Right lobe of liver (tissue), 4 donors: ENCODE results near the gene BTBD6.

Experiments used
- POLR2A ChIP-seq: fragments of 450-650 bp; IDR thresholded peaks from one replicate; pipeline ENCODE4 v1.6.1; 2017; ENCODE audit warnings: antibody characterized with exemption, mild to moderate bottlenecking
- TF ChIP-seq, protein P1 (sequence below), 4 donors: fragments of 200-600 bp in 3 of 4; fragments of 450-650 bp in 1 of 4; IDR thresholded peaks; one replicate each; pipeline versions ENCODE4 v1.5.1 to v1.8.0; 2016 to 2022; ENCODE audit warnings: antibody characterized with exemption in 4 of 4, mild to moderate bottlenecking in 2 of 4
- donor health status: DM: no; HTN: no; CAD: no.
- donor health status: DM: no; HTN: no; CAD: no.
- donor health status: DM: no; HTN: yes; CAD: no.

DNA sequence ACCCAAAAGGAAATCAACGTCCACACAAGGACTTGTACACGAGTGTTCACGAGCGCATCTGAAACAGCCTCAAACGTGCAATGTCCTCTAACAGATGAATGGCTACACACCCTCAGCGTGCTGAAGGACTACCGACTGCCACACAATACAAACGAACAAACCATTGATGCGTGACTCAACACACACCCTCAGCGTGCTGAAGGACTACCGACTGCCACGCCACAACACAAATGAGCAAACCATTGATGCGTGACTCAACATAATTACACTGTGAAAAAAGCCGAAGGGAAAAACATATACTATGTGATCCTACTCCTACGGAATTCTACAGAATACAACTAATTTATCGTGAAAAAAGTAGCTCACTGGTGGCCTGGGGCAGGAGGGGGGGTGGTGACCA, 25.1 kb upstream of the BTBD6 start:
- TF ChIP-seq, protein P1, sequence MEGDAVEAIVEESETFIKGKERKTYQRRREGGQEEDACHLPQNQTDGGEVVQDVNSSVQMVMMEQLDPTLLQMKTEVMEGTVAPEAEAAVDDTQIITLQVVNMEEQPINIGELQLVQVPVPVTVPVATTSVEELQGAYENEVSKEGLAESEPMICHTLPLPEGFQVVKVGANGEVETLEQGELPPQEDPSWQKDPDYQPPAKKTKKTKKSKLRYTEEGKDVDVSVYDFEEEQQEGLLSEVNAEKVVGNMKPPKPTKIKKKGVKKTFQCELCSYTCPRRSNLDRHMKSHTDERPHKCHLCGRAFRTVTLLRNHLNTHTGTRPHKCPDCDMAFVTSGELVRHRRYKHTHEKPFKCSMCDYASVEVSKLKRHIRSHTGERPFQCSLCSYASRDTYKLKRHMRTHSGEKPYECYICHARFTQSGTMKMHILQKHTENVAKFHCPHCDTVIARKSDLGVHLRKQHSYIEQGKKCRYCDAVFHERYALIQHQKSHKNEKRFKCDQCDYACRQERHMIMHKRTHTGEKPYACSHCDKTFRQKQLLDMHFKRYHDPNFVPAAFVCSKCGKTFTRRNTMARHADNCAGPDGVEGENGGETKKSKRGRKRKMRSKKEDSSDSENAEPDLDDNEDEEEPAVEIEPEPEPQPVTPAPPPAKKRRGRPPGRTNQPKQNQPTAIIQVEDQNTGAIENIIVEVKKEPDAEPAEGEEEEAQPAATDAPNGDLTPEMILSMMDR (IDR thresholded peaks at IDR 0.05) = no peak
- TF ChIP-seq POLR2A = no peak
